CD4-positive, alpha-beta T cell treated with Interleukin-6 at 100 ng/mL for 8 hours (primary cell): ENCODE data around the gene PRRT2.
A peak's percentile ranks its signal among the peaks of the same experiment; 100 is the strongest.
"Not testable (repeated sequence)": the region's sequence is repeated elsewhere in the genome, so short reads cannot be mapped to it uniquely, and the experiment has no call there.

Experiments
- DNase-seq: peaks from one replicate; pipeline ENCODE4 v3.0.0-alpha.2; 2020; ENCODE audit warnings: mixed read lengths, low spot score

Gene PRRT2

DNA sequence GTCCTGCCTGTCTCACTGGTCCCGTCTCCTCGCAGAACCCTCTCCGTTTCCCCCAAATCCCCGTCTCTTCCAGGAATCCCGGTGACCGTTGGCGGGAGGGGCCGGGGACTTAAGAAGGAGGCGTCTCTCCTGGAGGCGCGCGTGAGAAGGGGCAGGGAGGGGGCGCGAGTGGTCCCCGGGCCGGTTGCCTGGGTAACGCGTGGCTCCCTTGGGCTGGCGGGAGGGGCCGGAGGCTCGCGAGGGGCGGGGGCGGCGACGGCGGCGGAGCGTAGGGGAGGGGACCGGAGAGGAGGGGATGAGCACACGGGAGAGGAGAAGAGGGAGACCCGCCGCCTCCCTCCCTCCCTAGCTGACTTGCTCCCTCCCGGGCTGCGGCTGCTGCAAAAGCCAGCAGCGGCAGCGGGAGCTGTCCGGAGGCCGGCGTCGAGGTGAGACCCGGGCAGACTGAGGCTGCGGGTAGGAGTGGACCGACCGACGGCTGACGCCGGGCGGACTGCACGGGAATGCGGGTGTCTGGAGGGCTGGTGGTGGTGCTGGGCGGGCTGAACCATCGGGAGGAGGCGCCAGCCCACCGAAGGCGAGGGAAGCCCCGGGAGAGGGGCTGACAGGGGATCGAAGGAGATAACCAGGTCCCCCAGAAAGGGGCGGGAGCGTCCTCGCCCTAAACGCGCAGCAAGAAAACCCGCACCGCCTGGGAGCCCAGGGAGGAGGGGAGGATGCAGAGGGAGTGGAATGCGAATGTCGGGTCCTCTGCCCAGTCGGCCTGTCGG lies at the start of gene PRRT2:
TSS of gene PRRT2 (plus strand) at position 298 of the 770 bp plus-strand sequence. CDS start 862 bp downstream, outside the sequence.
- peak; percentile 44 for DNase-seq

DNA sequence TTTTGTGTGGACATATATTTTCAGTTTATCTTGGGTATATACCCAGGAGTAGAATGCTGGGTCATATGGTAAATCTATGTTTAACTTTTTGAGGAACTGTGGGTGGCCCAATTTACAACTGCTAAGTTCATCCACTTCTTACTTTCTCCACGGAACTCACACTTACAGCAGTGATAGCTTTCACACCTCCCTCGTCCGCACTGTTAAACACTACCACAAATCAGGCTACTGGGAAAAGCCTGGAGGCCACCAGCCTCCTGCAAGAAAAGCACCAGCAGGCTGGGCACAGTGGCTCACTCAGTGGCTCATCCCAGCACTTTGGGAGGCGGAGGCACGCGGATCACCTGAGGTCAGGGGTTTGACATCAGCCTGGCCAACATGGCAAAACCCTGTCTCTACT lies 48.7 kb upstream of the PRRT2 start:
- DNase-seq: no peak

GRCh38 chr16:29765167-29766032 lies 46.6 kb upstream of the PRRT2 start:
- DNase-seq: no peak

DNA sequence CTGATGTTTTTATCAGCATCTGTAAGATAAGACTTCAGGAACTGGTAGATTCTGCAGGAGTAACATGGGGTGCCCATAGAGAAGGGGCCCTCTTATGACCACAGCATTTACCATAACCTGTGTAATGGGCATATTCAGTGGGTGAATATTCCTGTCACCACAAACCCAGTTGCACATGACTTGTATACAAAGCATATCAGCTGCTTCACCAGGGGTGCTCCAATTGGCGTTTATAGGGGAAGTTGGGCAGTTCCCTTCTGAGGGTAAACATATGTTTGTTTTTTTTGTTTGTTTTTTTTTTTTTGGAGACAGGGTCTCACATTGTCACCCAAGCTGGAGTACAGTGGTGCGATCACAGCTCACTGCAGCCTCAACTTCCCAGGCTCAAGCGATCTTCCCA lies 45.4 kb upstream of the PRRT2 start:
- no peak for DNase-seq

- no peak for DNase-seq
Measured at GRCh38 chr16:29767062-29767461, 44.9 kb upstream of the PRRT2 start.

DNA sequence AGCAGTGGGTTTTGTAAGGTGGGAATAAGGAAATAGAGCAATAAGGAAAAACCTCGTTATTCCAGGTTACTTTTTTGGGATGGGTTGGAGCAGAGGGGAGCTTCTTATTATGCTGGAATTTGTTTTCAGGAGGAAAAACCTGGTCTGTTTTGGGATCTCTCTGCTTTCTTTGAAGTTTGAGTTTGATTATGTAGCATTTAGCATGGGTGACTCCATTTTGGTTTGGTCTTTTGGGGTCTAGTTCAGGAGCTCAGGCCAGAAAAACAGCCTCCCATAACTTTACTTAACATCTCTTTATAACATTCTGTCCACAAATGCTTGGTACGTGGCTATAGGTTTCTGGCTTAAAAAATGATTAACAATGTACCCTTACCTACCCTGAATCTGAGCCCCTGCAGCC lies 42.5 kb upstream of the PRRT2 start:
- DNase-seq: no peak

DNA sequence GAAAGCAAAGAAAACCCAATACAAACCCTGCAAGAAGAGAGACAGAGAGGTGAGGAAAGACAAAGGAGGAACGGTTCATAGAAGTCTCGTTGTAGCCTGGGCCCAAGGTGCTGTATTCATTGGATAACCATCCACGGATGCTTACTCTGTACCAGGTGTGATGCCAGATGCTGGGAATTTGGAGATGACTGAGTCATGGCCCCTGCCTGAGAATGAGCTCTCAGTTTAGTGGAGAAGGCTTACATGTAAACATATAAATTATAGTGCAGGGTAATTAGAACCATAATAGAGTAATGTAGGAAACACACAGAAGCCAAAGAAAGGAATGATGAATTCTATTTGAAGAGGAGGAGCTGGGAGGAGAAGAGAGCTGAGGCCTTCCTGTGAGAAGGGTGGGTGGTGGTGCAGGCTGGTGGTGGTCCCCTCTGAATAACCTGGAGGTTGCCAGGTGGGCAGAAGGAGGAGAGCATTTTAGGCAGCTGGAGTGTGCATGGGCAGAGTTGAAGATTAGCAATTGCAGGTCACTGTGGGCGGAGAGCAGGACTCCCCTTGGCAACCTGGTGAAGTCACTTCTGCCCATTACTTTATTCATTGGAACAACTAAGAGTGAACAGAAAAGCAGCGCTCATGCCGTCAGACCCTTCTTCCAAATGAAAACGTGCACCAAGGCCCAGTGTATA lies 41.6 kb upstream of the PRRT2 start:
- no peak for DNase-seq

DNA sequence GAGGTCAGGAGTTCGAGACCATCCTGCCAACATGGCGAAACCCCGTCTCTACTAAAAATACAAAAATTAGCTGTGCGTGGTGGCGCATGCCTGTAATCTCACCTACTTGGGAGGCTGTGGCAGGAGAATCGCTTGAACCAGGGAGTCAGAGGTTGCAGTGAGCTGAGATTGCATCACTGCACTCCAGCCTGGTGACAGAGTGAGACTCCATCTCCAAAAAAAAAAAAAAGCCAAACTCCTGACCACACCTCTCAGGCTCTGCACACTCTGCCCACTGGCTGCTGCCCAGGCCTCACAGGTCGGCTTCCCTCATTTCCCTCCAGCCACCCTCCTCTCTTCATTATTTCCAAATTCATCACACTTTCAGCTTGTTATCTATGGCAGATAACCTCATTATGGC lies 39.7 kb upstream of the PRRT2 start:
- not testable (repeated sequence) for DNase-seq

DNA sequence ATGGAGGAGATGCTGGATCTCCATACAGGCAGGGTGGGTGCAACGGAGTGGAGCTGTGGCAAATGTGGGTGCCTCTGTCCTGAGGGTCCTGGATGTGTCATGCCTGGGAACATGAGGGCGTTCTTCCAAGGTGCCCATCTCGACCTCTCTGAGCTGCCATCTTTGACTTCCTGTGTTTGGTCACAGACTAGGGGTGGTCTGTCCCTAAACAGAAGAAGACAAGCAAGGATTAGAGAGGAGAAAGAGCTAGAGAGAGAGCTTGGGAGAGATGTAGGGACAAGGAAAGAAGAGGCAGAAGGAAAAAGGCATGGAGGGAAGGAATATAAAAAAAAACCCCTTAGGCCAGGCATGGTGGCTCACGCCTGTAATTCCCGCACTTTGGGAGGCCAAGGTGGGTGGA lies 37.3 kb upstream of the PRRT2 start:
- no peak for DNase-seq

DNA sequence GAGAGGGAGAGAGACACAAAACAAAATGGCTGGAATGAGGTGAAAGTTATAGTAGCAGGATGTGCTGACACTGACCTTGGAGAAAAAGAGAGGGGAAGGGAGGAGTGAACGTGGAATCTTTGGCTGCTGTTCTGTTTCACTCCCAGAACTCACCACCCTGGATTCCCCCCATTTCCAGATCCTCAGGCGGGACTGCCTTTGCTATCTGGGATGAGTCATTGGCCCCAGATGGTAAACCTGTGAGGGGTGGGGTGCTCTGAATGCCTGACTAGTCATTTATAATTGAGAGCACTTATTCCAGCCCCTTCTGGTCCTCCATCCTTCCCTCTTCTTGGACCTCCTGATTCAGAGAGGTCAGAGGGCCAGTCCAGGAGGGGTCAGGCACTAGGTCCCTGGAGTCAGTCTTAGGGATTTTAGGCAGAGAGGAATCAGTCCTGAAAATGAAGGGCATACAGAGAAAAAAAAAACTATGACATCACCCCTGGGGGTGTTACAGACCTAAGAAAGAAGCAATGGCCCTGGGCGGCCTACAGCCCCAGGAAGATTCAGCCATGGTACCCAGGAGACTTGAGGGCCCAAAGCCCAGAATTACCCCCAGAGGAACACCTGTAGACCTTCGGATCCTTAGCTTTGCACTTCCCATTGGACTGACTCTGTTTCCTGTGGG lies 36.1 kb upstream of the PRRT2 start:
- DNase-seq: no peak

DNA sequence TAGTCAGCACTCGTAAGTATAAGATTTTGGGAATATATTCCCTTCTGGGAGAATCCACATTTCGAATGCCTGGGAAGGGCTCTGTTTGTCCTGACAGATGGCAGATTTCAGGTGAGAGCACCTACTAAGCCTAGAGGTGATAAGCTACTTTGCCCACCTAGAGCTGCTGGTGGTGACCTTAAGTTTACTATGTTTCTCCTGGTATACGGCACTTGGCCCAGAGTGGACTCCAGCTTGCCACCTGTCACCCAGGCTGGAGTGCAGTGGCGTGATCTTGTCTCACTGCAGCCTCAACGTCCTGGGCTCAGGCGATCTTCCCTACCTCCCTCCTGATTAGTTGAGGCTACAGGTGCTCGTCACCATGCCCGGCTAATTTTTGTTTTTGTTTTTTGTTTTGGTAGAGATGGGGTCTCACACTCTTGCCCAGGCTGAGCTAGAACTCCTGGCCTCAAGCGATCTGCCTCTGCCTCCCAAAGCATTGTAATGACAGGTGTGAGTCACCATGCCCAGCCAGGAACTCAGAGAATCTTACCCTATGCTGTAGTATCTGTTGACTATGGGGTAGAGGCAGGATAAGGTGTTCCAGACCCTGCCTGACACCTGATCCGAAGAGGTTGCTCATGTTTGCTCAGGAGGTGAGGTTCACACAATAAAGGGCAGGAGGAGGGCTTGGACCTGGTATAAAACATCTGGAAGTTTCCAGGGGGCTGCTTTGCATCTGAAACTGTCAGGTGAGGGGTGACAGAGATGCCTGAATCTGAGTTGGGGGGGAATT lies 34.2 kb upstream of the PRRT2 start, which contains the start of gene ZG16:
TSS of gene ZG16 (plus strand) at position 681 of the 775 bp plus-strand sequence. CDS start 1,011 bp downstream, outside the sequence.
- DNase-seq: no peak

- DNase-seq: no peak
Measured at GRCh38 chr16:29779474-29779873, 32.5 kb upstream of the PRRT2 start.

DNA sequence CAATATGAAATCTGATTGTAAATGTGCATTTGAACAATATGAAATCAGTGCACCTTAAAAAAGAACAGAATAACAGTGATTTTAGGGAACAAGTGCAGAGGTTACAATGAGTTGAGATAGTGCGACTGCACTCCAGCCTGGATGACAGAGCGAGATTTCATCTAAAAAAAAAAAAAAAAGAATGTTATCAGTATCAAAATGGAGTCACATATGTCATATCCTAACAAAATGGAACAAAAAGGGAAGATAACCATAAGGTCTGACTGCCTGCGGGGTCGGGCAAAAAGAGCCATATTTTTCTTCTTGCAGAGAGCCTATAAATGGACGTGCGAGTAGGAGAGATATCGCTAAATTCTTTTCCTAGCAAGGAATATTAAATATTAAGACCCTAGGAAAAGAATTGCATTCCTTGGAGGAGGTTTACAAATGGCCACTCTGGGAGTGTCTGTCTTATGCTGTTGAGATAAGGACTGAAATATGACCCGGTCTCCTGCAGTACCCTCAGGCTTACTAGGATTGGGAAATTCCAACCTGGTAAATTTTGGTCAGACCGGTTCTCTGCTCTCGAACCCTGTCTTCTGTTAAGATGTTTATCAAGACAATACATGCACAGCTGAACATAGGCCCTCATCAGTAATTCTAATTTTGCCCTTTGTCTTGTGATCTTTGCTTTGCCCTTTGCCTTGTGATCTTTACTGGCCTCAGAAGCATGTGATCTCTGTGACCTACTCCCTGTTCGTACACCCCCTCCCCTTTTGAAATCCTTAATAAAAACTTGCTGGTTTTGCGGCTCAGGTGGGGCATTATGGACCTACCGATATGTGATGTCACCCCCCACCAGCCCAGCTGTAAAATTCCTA lies 28.7 kb upstream of the PRRT2 start:
- DNase-seq: not testable (repeated sequence)

DNA sequence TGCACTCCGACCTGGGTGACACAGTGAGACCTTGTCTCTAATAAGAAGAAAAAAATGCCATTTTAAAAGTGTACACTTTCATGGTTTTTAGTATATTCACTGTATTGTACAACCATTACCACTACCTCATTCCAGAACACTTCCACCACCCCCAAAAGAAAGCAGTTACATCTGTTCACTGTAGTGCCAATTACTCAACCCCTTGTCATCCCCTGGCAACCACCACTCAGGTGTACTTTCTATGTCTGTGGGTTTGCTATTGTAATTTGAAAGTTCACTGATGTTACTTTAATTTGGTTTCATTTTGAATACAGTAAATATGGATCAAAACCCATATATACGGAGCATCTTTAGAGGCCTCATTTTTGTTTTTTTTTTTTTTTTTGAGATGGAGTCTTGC lies 27.8 kb upstream of the PRRT2 start:
- DNase-seq: no peak

DNA sequence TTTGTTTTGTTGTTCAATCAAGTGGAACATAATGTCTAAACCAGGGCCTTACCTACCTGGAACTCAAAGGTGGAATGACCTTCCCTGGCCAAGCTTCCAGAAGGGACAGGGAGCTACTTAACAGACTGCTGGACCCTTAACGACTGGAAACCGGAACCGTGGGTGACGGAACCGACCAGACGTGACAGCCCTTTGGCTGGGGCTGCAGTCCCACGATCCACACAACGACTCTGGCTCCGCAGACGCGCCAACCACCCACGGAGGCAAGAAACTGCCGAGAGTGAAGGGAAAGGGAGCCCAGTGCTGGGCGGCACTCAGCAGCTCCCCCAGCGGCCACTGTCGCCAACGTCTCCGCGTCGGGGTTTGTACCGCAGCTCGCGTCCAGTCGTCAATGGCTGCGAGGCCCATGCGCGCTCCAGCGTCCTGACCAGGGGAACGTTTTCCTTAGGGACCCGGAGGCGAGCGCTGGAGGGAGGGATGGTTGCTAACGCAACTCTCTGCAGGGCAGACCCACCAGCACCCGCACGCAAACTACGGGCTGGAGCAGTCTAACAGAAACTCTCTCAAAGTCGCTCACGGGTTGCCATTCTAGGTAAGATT lies 27.0 kb upstream of the PRRT2 start:
- DNase-seq: peak; percentile 78

GRCh38 chr16:29787155-29787554 lies 24.8 kb upstream of the PRRT2 start:
- not testable (repeated sequence) for DNase-seq

DNA sequence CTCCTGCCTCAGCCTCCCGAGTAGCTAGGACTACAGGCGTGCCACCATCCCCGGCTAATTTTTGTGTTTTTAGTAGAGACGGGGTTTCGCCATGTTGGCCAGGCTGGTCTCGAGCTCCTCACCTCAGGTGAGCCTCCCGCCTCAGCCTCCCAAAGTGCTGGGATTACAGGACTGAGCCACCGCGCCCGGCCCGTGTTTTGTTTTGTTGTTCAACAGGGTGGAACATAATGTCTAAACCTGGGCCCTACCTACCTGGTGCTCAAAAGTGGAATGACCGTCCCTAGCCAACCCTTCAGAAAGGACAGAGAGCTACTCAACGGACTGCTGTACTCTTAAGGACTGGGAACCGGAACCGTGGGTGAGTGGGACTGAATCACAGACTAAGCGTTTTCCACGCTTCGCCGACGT lies 22.2 kb upstream of the PRRT2 start:
- DNase-seq: no peak

DNA sequence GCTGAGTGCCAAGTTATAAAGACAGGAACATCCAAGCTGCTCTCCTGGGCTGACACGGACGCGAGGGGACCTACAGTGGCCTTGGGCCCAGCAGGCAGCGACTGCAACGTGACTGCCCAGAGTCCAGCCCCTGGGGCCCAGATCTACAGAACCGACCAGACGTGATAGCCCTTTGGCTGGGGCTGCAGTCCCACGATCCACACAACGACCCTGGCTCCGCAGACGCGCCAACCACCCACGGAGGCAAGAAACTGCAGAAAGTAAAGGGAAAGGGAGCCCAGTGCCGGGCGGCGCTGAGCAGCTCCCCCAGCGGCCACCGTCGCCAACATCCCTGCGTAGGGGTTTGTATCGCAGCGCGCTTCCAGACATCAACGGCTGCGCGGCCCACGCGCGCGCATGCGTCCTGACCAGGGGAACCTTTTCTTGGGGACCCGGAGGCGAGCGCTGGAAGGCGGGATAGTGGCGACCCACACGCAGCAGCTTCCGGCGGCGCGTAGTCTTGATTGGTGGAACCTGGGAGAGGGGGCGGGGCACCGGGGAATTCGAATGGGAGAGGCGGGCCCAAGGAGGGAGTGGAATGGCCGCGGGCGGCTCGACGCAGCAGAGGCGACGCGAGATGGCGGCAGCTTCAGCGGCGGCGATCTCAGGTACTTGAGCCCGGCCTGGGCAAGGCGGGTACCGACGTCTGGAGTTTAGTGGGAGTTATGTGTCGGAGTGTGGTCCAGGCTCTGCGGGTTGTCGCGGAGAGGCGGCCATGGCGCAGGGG lies 21.6 kb upstream of the PRRT2 start, which contains the start of gene KIF22:
TSS of gene KIF22 (plus strand) at position 569 of the 766 bp plus-strand sequence. CDS start at position 578, 9 bp downstream.
- peak; percentile 100 for DNase-seq
